Epithelial cell of esophagus (primary cell): ENCODE data around the gene ALKBH7.
"Not testable (repeated sequence)": the region's sequence is repeated elsewhere in the genome, so short reads cannot be mapped to it uniquely, and the experiment has no call there.

Experiments used
- DNase-seq: peaks from one replicate; pipeline ENCODE4 v3.0.0; 2010; ENCODE audit warnings: low read depth
- H3K4me3 ChIP-seq: 2 replicates; pipeline ENCODE4 v1.5.1; 2011; ENCODE audit warnings: mild to moderate bottlenecking, low read length, control low read depth
- CTCF ChIP-seq: IDR thresholded peaks from 2 replicates; pipeline ENCODE4 v1.5.1; 2011; ENCODE audit warnings: low read depth, mild to moderate bottlenecking, low read length, control low read depth, inconsistent platforms; ENCODE audit not compliant: insufficient read depth; ENCODE audit errors: missing control alignments

The ALKBH7 gene

GRCh38 chr19:6357174-6357573 lies 15.4 kb upstream of the ALKBH7 start:
- DNase-seq, result no peak
- H3K4me3 ChIP-seq, result no peak overlapping the region
- TF ChIP-seq CTCF, result no peak

DNA sequence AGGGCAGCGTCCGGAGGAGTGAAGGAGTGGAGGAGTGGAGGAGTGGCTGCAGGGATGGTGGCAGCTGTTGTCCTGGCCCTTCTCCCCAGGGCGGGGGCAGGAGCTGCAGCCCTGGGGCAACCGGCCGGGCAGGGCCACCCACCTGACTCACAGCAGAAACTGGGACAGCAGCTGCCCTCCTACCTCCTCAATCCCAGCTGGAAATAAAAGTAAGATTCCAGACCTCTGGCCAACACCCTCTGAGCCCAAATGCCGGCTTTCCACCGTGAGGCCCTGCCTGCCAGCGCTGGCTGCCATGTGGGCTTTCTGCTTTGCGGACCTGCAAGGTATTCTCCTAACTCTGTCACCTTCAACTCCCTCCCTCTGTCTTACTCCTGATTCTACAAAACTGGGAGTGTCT lies 14.6 kb upstream of the ALKBH7 start:
- TF ChIP-seq CTCF, result no peak
- no peak overlapping the region for H3K4me3 ChIP-seq
- DNase-seq, result peak; percentile 46

- H3K4me3 ChIP-seq, result no peak overlapping the region
- TF ChIP-seq CTCF, result no peak
- DNase-seq, result no peak
Measured at GRCh38 chr19:6359568-6360341, 12.8 kb upstream of the ALKBH7 start.

- DNase-seq, H3K4me3 ChIP-seq: not testable (repeated sequence)
Measured at GRCh38 chr19:6360445-6360844, 12.1 kb upstream of the ALKBH7 start.

GRCh38 chr19:6360857-6361216 lies 11.8 kb upstream of the ALKBH7 start:
- peak overlapping the region; percentile 78 for H3K4me3 ChIP-seq
- not testable (repeated sequence) for DNase-seq

DNA sequence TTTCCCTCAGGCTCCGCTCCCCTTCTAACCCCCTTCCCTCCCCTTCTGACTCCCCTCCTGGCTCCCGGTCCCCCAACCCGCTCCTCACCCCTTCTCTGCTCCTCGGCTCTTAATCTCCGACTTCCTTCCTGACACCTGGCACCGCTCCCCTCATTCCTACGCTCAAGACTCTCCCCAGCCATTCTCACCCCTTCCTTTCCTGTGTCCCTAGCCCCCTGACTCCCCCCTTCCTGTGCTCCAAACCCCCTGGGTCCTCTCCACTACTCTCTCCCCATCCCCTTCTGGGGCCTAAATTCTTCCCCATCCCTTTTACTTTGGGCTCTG lies 10.6 kb upstream of the ALKBH7 start:
- no peak for DNase-seq
- H3K4me3 ChIP-seq, result peak overlapping the region; percentile 78
- TF ChIP-seq CTCF, result no peak

DNA sequence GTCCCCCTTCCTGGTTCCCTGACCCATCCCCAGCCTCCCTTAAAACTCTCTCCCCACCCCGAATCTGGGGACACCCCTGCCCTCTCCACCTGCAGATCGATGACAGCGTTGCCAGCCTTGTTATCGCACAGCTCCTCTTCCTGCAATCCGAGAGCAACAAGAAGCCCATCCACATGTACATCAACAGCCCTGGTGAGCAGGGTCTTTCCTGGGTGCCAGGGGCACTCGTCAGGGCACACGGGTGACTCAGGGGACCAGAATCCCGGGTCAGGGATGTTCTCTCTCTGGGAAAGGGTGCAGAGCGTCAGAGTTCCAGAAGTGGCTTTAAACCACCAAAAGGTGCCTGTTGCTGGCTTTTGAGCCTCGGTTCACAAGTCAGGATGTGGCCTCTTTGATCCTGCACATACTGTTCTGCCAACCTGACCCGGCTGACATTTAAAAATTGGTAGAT lies 10.2 kb upstream of the ALKBH7 start:
- TF ChIP-seq CTCF, result no peak
- DNase-seq, result no peak
- H3K4me3 ChIP-seq, result peak overlapping the region; percentile 78

DNA sequence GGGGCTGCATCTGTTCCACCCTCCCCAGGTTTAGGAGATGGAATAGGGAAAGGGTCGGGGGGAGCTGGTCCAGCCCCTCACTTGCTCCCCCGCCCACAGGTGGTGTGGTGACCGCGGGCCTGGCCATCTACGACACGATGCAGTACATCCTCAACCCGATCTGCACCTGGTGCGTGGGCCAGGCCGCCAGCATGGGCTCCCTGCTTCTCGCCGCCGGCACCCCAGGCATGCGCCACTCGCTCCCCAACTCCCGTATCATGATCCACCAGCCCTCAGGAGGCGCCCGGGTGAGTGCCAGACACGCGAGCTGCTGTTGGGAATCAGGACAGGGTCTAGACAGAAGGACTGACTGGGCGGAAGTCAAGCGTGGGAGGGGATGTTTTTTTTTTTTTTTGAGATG lies 8.2 kb upstream of the ALKBH7 start:
- H3K4me3 ChIP-seq, result no peak overlapping the region
- no peak for DNase-seq
- TF ChIP-seq CTCF, result no peak
